Activated CD4-positive, alpha-beta T cell treated with anti-CD3 and anti-CD28 coated beads for 36 hours (primary cell): ENCODE results near the gene FAM219A. TPM values are rescaled to one million over a fixed set of nuclear protein-coding genes. Genes with fewer than 3 reads are reported as not detected.
A peak's percentile ranks its signal among the peaks of the same experiment; 100 is the strongest.
"Not testable (repeated sequence)": the region's sequence is repeated elsewhere in the genome, so short reads cannot be mapped to it uniquely, and the experiment has no call there.

Experiments
- ATAC-seq: fragments of 200-7000 bp; cut with Tn5 transposase; one replicate; pipeline ENCODE4 v1.10.0; 2021; ENCODE audit warnings: mild to moderate bottlenecking, moderate library complexity
- CTCF ChIA-PET: fragments of 350-600 bp; sonication (Branson Sonifier 250); formaldehyde crosslinking; loops from one replicate; lab custom pipeline; 2021; ENCODE audit warnings: antibody characterized with exemption; lab: Charles Lee
- POLR2A ChIA-PET: fragments of 350-600 bp; sonication (Branson Sonifier 250); formaldehyde crosslinking; loops from one replicate; lab custom pipeline; 2021; ENCODE audit warnings: antibody characterized with exemption, inconsistent platforms; lab: Charles Lee
- DNase-seq: peaks from one replicate; pipeline ENCODE4 v3.0.0-alpha.2; 2020
- H3K27ac Mint-ChIP-seq: one replicate; pipeline ENCODE4 v1.8.0; 2021; ENCODE audit warnings: mixed read lengths
- H3K27me3 Mint-ChIP-seq: one replicate; pipeline ENCODE4 v1.8.0; 2021; ENCODE audit warnings: mixed read lengths
- H3K36me3 Mint-ChIP-seq: one replicate; pipeline ENCODE4 v1.8.0; 2021; ENCODE audit warnings: low read depth, mixed read lengths
- H3K4me1 Mint-ChIP-seq: one replicate; pipeline ENCODE4 v1.8.0; 2021; ENCODE audit warnings: mixed read lengths
- H3K4me3 Mint-ChIP-seq: one replicate; pipeline ENCODE4 v1.8.0; 2021; ENCODE audit warnings: mild to moderate bottlenecking, moderate library complexity, mixed read lengths
- H3K9me3 Mint-ChIP-seq: one replicate; pipeline ENCODE4 v1.8.0; 2021; ENCODE audit warnings: low read depth, mixed read lengths
- intact Hi-C, 2 experiments: fragments of 100-400 bp; cut with DNase I in 1 of 2; cut with micrococcal nuclease in 1 of 2; formaldehyde crosslinking; loops; one replicate each; pipeline versions ENCODE4 v1.14.2 to v1.15.1; 2022 to 2024; cut with DNase I, micrococcal nuclease
- total RNA-seq, 2 experiments: library from RNA; stranded (reverse); gene quantifications; one replicate each; pipeline ENCODE4 v1.2.3, GENCODE V29; 2021

The FAM219A gene
- total RNA-seq, 2 experiments from 2014 or later = 9.7 to 12.9 TPM

- ATAC-seq = no peak
- ChIA-PET CTCF (no interaction called here), POLR2A (no interaction called here)
Measured at GRCh38 chr9:34485822-34486221, 27.5 kb upstream of the FAM219A start.

GRCh38 chr9:34484678-34485077 lies 26.3 kb upstream of the FAM219A start:
- Mint-ChIP-seq H3K27me3 (peaks cover 16% of the 10 kb centered on the region), H3K4me3 (no peak overlapping the region)
- intact Hi-C loops = no loop called here

More at GRCh38 chr9:34485822-34486221, 27.5 kb upstream of the FAM219A start:
- Mint-ChIP-seq H3K27ac (no peak overlapping the region), H3K27me3 (peaks cover 18% of the 10 kb centered on the region), H3K4me3 (no peak overlapping the region), H3K9me3 (no peaks in the 10 kb centered on the region), H3K36me3 (no peaks in the 10 kb centered on the region), H3K4me1 (no peaks in the 10 kb centered on the region)
- no peak for DNase-seq
- intact Hi-C loops = no loop called here

GRCh38 chr9:34482746-34483145 lies 24.4 kb upstream of the FAM219A start:
- ATAC-seq, H3K36me3 Mint-ChIP-seq, H3K27me3 Mint-ChIP-seq, intact Hi-C loops, H3K4me3 Mint-ChIP-seq, CTCF ChIA-PET, H3K27ac Mint-ChIP-seq, H3K9me3 Mint-ChIP-seq, DNase-seq, H3K4me1 Mint-ChIP-seq, POLR2A ChIA-PET: not testable (repeated sequence)

More at GRCh38 chr9:34484678-34485077, 26.3 kb upstream of the FAM219A start:
- Mint-ChIP-seq H3K4me1 (no peaks in the 10 kb centered on the region), H3K27ac (no peak overlapping the region), H3K9me3 (no peaks in the 10 kb centered on the region), H3K36me3 (no peaks in the 10 kb centered on the region)
- ATAC-seq (no peak), DNase-seq (no peak)
- ChIA-PET POLR2A (no interaction called here), CTCF (interaction anchor here (0.6 to 1.5 kb wide), 3 partner anchors 8 to 154 kb away, joined by 3 to 4 read pairs (median 3); no protein-coding TSS in a partner anchor)

GRCh38 chr9:34481620-34482019 lies 23.2 kb upstream of the FAM219A start:
- POLR2A ChIA-PET = interaction anchor here (0.6 kb wide), 1 partner anchor 1209 kb away, joined by 4 read pairs; no protein-coding TSS in a partner anchor
- ATAC-seq, intact Hi-C loops, H3K4me1 Mint-ChIP-seq, H3K36me3 Mint-ChIP-seq, H3K4me3 Mint-ChIP-seq, H3K9me3 Mint-ChIP-seq, DNase-seq, CTCF ChIA-PET, H3K27ac Mint-ChIP-seq: not testable (repeated sequence)
- H3K27me3 Mint-ChIP-seq = peaks cover 11% of the 10 kb centered on the region

- intact Hi-C loops = no loop called here
- Mint-ChIP-seq H3K36me3 (no peaks in the 10 kb centered on the region), H3K27ac (no peak overlapping the region), H3K9me3 (no peaks in the 10 kb centered on the region), H3K4me3 (no peak overlapping the region), H3K27me3 (peaks cover 12% of the 10 kb centered on the region), H3K4me1 (no peaks in the 10 kb centered on the region)
- DNase-seq = no peak
- CTCF ChIA-PET = interaction anchor here (0.7 kb wide), 1 partner anchor 30 kb away, joined by 3 read pairs; no protein-coding TSS in a partner anchor
- POLR2A ChIA-PET = interaction anchor here (0.6 kb wide), 1 partner anchor 1150 kb away, joined by 3 read pairs; no protein-coding TSS in a partner anchor
- ATAC-seq = no peak
Measured at GRCh38 chr9:34479431-34479866, 21.1 kb upstream of the FAM219A start.

- Mint-ChIP-seq H3K9me3 (no peaks in the 10 kb centered on the region), H3K27ac (no peak overlapping the region), H3K27me3 (peaks cover 12% of the 10 kb centered on the region), H3K4me1 (no peaks in the 10 kb centered on the region), H3K4me3 (no peak overlapping the region), H3K36me3 (no peaks in the 10 kb centered on the region)
- POLR2A ChIA-PET = no interaction called here
- ATAC-seq = no peak
- DNase-seq = no peak
- CTCF ChIA-PET = interaction anchor here (1.0 to 1.6 kb wide), 2 partner anchors 22 to 24 kb away, joined by 3 read pairs; no protein-coding TSS in a partner anchor
- intact Hi-C loops = no loop called here
Measured at GRCh38 chr9:34477541-34477940, 19.2 kb upstream of the FAM219A start.

GRCh38 chr9:34475097-34475496 lies 16.7 kb upstream of the FAM219A start:
- Mint-ChIP-seq H3K4me1 (no peaks in the 10 kb centered on the region), H3K27ac (no peak overlapping the region), H3K27me3 (peaks cover 10% of the 10 kb centered on the region), H3K9me3 (no peaks in the 10 kb centered on the region), H3K4me3 (no peak overlapping the region), H3K36me3 (no peaks in the 10 kb centered on the region)
- intact Hi-C loops = no loop called here
- no peak for ATAC-seq
- ChIA-PET CTCF (no interaction called here), POLR2A (no interaction called here)
- DNase-seq = no peak

- H3K9me3 Mint-ChIP-seq = no peaks in the 10 kb centered on the region
Measured at GRCh38 chr9:34465468-34465867, 7.1 kb upstream of the FAM219A start.

GRCh38 chr9:34464571-34464970 lies 6.2 kb upstream of the FAM219A start:
- H3K9me3 Mint-ChIP-seq = no peaks in the 10 kb centered on the region
- ChIA-PET CTCF (interaction anchor here (0.6 to 0.7 kb wide), 2 partner anchors 204 to 432 kb away, joined by 3 read pairs; no protein-coding TSS in a partner anchor), POLR2A (no interaction called here)
- H3K27me3 Mint-ChIP-seq = peaks cover 6% of the 10 kb centered on the region
- H3K27ac Mint-ChIP-seq = no peak overlapping the region
- intact Hi-C loops = no loop called here
- no peaks in the 10 kb centered on the region for H3K36me3 Mint-ChIP-seq
- no peak for ATAC-seq
- no peak overlapping the region for H3K4me3 Mint-ChIP-seq
- no peak for DNase-seq
- H3K4me1 Mint-ChIP-seq = peaks cover 12% of the 10 kb centered on the region

More at GRCh38 chr9:34465468-34465867, 7.1 kb upstream of the FAM219A start:
- DNase-seq (no peak), ATAC-seq (no peak)
- no peak overlapping the region for H3K27ac Mint-ChIP-seq
- ChIA-PET POLR2A (no interaction called here), CTCF (interaction anchor here (1.2 to 1.6 kb wide), 2 partner anchors 30 to 62 kb away, joined by 3 read pairs; no protein-coding TSS in a partner anchor)
- peaks cover 7% of the 10 kb centered on the region for H3K4me1 Mint-ChIP-seq
- no peaks in the 10 kb centered on the region for H3K36me3 Mint-ChIP-seq
- H3K27me3 Mint-ChIP-seq = peaks cover 3% of the 10 kb centered on the region
- H3K4me3 Mint-ChIP-seq = no peak overlapping the region
- intact Hi-C loops = no loop called here

GRCh38 chr9:34463901-34464232 lies 5.5 kb upstream of the FAM219A start:
- Mint-ChIP-seq H3K27me3 (peaks cover 9% of the 10 kb centered on the region), H3K36me3 (no peaks in the 10 kb centered on the region), H3K4me1 (peaks cover 15% of the 10 kb centered on the region), H3K4me3 (no peak overlapping the region), H3K9me3 (no peaks in the 10 kb centered on the region), H3K27ac (no peak overlapping the region)
- ChIA-PET POLR2A (no interaction called here), CTCF (interaction anchor here (0.6 to 1.8 kb wide), 6 partner anchors 9 to 431 kb away, joined by 3 to 6 read pairs (median 3); no protein-coding TSS in a partner anchor)
- ATAC-seq (no peak), DNase-seq (no peak)
- intact Hi-C loops = no loop called here

GRCh38 chr9:34463098-34463900 lies 4.9 kb upstream of the FAM219A start:
- ChIA-PET POLR2A (interaction anchor here (0.5 to 0.7 kb wide), 3 partner anchors 81 to 645 kb away, joined by 3 read pairs; no protein-coding TSS in a partner anchor), CTCF (interaction anchor here (0.6 to 1.8 kb wide), 7 partner anchors 9 to 236 kb away, joined by 3 to 6 read pairs (median 3); no protein-coding TSS in a partner anchor)
- H3K27me3 Mint-ChIP-seq = peaks cover 9% of the 10 kb centered on the region
- ATAC-seq (peak; percentile 85), DNase-seq (peak; percentile 86)
- H3K4me3 Mint-ChIP-seq = no peak overlapping the region
- no peaks in the 10 kb centered on the region for H3K36me3 Mint-ChIP-seq
- peaks cover 18% of the 10 kb centered on the region for H3K4me1 Mint-ChIP-seq
- no peaks in the 10 kb centered on the region for H3K9me3 Mint-ChIP-seq
- intact Hi-C loops = no loop called here
- no peak overlapping the region for H3K27ac Mint-ChIP-seq
